GM12878 (cell line): ENCODE measurements around the gene MOBP. TPM values are rescaled to one million over a fixed set of nuclear protein-coding genes. Genes with fewer than 3 reads are reported as not detected.
A peak's percentile ranks its signal among the peaks of the same experiment; 100 is the strongest.

Experiments
- ATAC-seq: fragments of 200-7000 bp; cut with Tn5 transposase; 3 replicates; pipeline ENCODE4 v1.9.1; 2020; ENCODE audit warnings: mild to moderate bottlenecking, moderate library complexity
- BruUV-seq: library from RNA; stranded (reverse); fragments of 400-500 nt; replicated peaks from 2 replicates; lab custom pipeline; 2021; lab: Mats Ljungman, UMichigan
- CTCF ChIA-PET: fragments of 300-600 bp; sonication (Branson Sonifier 250); formaldehyde crosslinking; extraction: SDS; loops from one replicate; lab custom pipeline; 2021; ENCODE audit warnings: inconsistent platforms; lab: Yijun Ruan, JAX
- POLR2A ChIA-PET: fragments of 350-600 bp; formaldehyde crosslinking; extraction: SDS; loops from one replicate; lab custom pipeline; 2021; ENCODE audit warnings: inconsistent platforms; lab: Charles Lee
- RAD21 ChIA-PET: fragments of 300-600 bp; sonication (Branson Sonifier 250); formaldehyde crosslinking; loops from one replicate; lab custom pipeline; 2023; ENCODE audit warnings: antibody characterized with exemption; ENCODE audit not compliant: unreplicated experiment; lab: Charles Lee
- SMC1A ChIA-PET: fragments of 300-600 bp; sonication (Branson Sonifier 250); formaldehyde crosslinking; loops from one replicate; lab custom pipeline; 2023; ENCODE audit not compliant: unreplicated experiment, uncharacterized antibody; lab: Charles Lee
- DNase-seq: peaks from one replicate; pipeline ENCODE4 v3.0.0-alpha.2; 2011; ENCODE audit warnings: low read depth, low spot score
- FAIRE-seq: peaks from 3 replicates; lab custom pipeline; 2011; peaks lifted over from hg19 to GRCh38; lab: Jason Lieb, UNC
- H2AFZ ChIP-seq: 2 replicates; pipeline ENCODE4 v1.6.0; 2011; ENCODE audit warnings: low read depth, low read length, control low read depth; ENCODE audit not compliant: control insufficient read depth
- H3K27ac ChIP-seq: 2 replicates; pipeline ENCODE4 v1.5.1; 2011; ENCODE audit warnings: control low read depth; ENCODE audit not compliant: control insufficient read depth, insufficient read depth
- H3K27me3 ChIP-seq, 2 experiments: replicated peaks in 1 of 2; 2 replicates each; pipeline versions ENCODE4 v1.6.0 to v1.6.1; 2011; ENCODE audit warnings: low read length in 1 of 2; ENCODE audit not compliant: control insufficient read depth in 2 of 2, insufficient read depth in 2 of 2
- H3K36me3 ChIP-seq, 2 experiments: 2 replicates each; pipeline ENCODE4 v1.5.1; 2011; ENCODE audit warnings: low read length in 1 of 2; ENCODE audit not compliant: control insufficient read depth in 2 of 2, insufficient read depth in 2 of 2
- H3K4me1 ChIP-seq: 2 replicates; pipeline ENCODE4 v1.6.1; 2011; ENCODE audit warnings: mild to moderate bottlenecking, low read length, moderate library complexity, mixed read lengths; ENCODE audit not compliant: control insufficient read depth, insufficient read depth
- H3K4me2 ChIP-seq: 2 replicates; pipeline ENCODE4 v1.6.0; 2011; ENCODE audit warnings: control low read depth; ENCODE audit not compliant: control insufficient read depth, insufficient read depth
- H3K4me3 ChIP-seq: fragments of 200-600 bp; sonication (generic); 2 replicates; pipeline ENCODE4 v1.5.1; 2016
- H3K79me2 ChIP-seq: 2 replicates; pipeline ENCODE4 v1.6.0; 2011; ENCODE audit warnings: low read length; ENCODE audit not compliant: control insufficient read depth, insufficient read depth
- H3K9ac ChIP-seq: 2 replicates; pipeline ENCODE4 v1.8.0; 2011; ENCODE audit warnings: low read length, control low read depth, mixed read lengths; ENCODE audit not compliant: control insufficient read depth, insufficient read depth
- H3K9me3 ChIP-seq: replicated peaks from 3 replicates; pipeline ENCODE4 v1.5.1; 2011; ENCODE audit warnings: mild to moderate bottlenecking, low read length; ENCODE audit not compliant: control insufficient read depth, insufficient read depth
- H4K20me1 ChIP-seq: 2 replicates; pipeline ENCODE4 v1.6.0; 2011; ENCODE audit not compliant: control insufficient read depth, insufficient read depth
- CTCF ChIP-seq, 3 experiments: IDR thresholded peaks in 2 of 3; conservative IDR thresholded peaks in 1 of 3; 2 replicates each; pipeline ENCODE4 v1.5.1; 2011; ENCODE audit warnings: low read depth in 3 of 3, low read length in 3 of 3, mild to moderate bottlenecking in 3 of 3, control low read depth in 2 of 3, moderate library complexity in 2 of 3, inconsistent platforms in 1 of 3, mixed read lengths in 1 of 3; ENCODE audit not compliant: control insufficient read depth in 2 of 3, insufficient read depth in 1 of 3; ENCODE audit errors: extremely low read depth in 1 of 3
- ETV6 ChIP-seq, 2 experiments: fragments of 450-650 bp in 1 of 2; IDR thresholded peaks in 1 of 2; conservative IDR thresholded peaks in 1 of 2; 2 replicates each; pipeline ENCODE4 v1.6.1; 2014; ENCODE audit warnings: antibody characterized with exemption in 1 of 2, borderline replicate concordance in 1 of 2, low read depth in 1 of 2, mild to moderate bottlenecking in 1 of 2, moderate library complexity in 1 of 2
- POLR2AphosphoS5 ChIP-seq: IDR thresholded peaks from 2 replicates; pipeline ENCODE4 v1.6.1; 2011; ENCODE audit warnings: mild to moderate bottlenecking, low read length, inconsistent platforms
- RAD21 ChIP-seq: IDR thresholded peaks from 2 replicates; pipeline ENCODE4 v1.6.1; 2011; ENCODE audit warnings: mild to moderate bottlenecking, low read depth, low read length, moderate library complexity; ENCODE audit not compliant: insufficient read depth
- SMC3 ChIP-seq: IDR thresholded peaks from 2 replicates; pipeline ENCODE4 v1.6.1; 2011; ENCODE audit warnings: low read length, improper control_type of control experiment, borderline replicate concordance
- TCF12 ChIP-seq: IDR thresholded peaks from 2 replicates; pipeline ENCODE4 v1.6.1; 2011; ENCODE audit warnings: low read depth, mild to moderate bottlenecking, low read length
- WGBS: methylation state at CpG from one replicate; pipeline ENCODE4 v1.1.6; 2016; ENCODE audit warnings: low lambda C conversion rate; ENCODE audit not compliant: insufficient replicate concordance, insufficient coverage; ENCODE audit errors: missing lambda C conversion rate; 5-methylcytosine and 5-hydroxymethylcytosine counted together
- in situ Hi-C: fragments of 300-500 bp; cut with MboI; formaldehyde crosslinking; loops from 9 replicates; pipeline ENCODE4 v1.14.3; 2018; ENCODE audit warnings: mixed read lengths
- intact Hi-C: fragments of 100-400 bp; cut with micrococcal nuclease; formaldehyde crosslinking; loops from one replicate; pipeline ENCODE4 v1.14.2; 2022; ENCODE audit not compliant: unreplicated experiment
- polyA plus RNA-seq, 11 experiments: library from polyadenylated mRNA; depleted of rRNA in 4 of 11; unstranded in 6 of 11; stranded (reverse) in 5 of 11; fragments of >200 nt; fragmentation: Nextera tagmentation in 4 of 11; fragmentation: Illumina TruSeq in 1 of 11; extraction: Ambion mirVana in 4 of 11; extraction: Trizol in 1 of 11; gene quantifications; 1 replicate in 1 of 11; 2 replicates in 10 of 11; pipeline versions ENCODE4 v1.2.1 to v1.2.3, GENCODE V29; 2011 to 2016; ENCODE audit warnings: inconsistent platforms in 2 of 11, missing spikeins in 2 of 11, low read depth in 1 of 11
- total RNA-seq, 4 experiments: library from RNA; depleted of rRNA in 3 of 4; stranded (reverse); fragments of >200 nt in 3 of 4; fragmentation: Illumina TruSeq in 1 of 4; extraction: Trizol in 1 of 4; gene quantifications; 2 replicates each; pipeline versions ENCODE4 v1.2.1 to v1.2.3, GENCODE V29; 2013 to 2021

Gene MOBP
- total and polyA plus RNA-seq, 10 of the 15 experiments (the other 5 are each of a cell fraction or from before 2014, with no cell fraction given) = 0.04 to 0.09 (median 0.08) TPM; not detected in 5

- RAD21 ChIA-PET = interaction anchor here (1.4 kb wide), 1 partner anchor 51 kb away, joined by 4 read pairs; no protein-coding TSS in a partner anchor
- intact Hi-C loops = loop anchor here (1.0 to 10.0 kb wide), 2 partner anchors 50 to 727 kb away; no protein-coding TSS in a partner anchor
- Histone ChIP-seq H3K9me3 (no peaks in the 10 kb centered on the region), H4K20me1 (no peaks in the 10 kb centered on the region), H3K4me2 (no peak overlapping the region), H3K4me1 (no peaks in the 10 kb centered on the region), H3K4me3 (no peak overlapping the region), H3K27me3 (no peaks in the 10 kb centered on the region; a peak in 1 of 4 replicates), H3K27ac (no peak overlapping the region), H3K79me2 (no peaks in the 10 kb centered on the region), H2AFZ (no peak overlapping the region), H3K36me3 (no peaks in the 10 kb centered on the region), H3K9ac (no peak overlapping the region)
- DNase-seq (peak; percentile 25), FAIRE-seq (peak; percentile 98), ATAC-seq (peak; percentile 98)
- no TSS peak for BruUV-seq
- WGBS = 17% methylated on average over 13 of the region's 13 CpGs
- no peak for TF ChIP-seq ETV6 (conservative IDR thresholded peaks at IDR 0.05 in 1 of 2, IDR thresholded peaks at IDR 0.05 in 1 of 2; ENCODE audit: borderline replicate concordance in 1 of 2, low read depth in 1 of 2)
- TF ChIP-seq POLR2AphosphoS5 = no peak
- peak; percentile 73 to 92 (median 87) for TF ChIP-seq CTCF (IDR thresholded peaks at IDR 0.05 in 2 of 3, conservative IDR thresholded peaks at IDR 0.05 in 1 of 3; ENCODE audit: control insufficient read depth in 2 of 3, extremely low read depth in 1 of 3, insufficient read depth in 1 of 3, low read depth in 3 of 3, low read length in 3 of 3)
- 0 out of 2 replicates have a peak, but pooled peaks have one; percentile 46 for TF ChIP-seq TCF12
- TF ChIP-seq SMC3 = peak; percentile 69; the same call in 1 of the 2 replicates
- TF ChIP-seq RAD21 = peak; percentile 69
- POLR2A ChIA-PET = no interaction called here
- SMC1A ChIA-PET = interaction anchor here (0.6 to 2.5 kb wide), 4 partner anchors 24 to 275 kb away, joined by 3 to 20 read pairs (median 4); no protein-coding TSS in a partner anchor
- in situ Hi-C loops = no loop called here
- CTCF ChIA-PET = interaction anchor here (0.8 to 4.7 kb wide), 25 partner anchors 9 to 222 kb away, joined by 3 to 60 read pairs (median 5); partner anchors contain the start of gene RPSA
These were observed 19.6 kb upstream of the MOBP start for GRCh38 chr3:39447637-39448483.
